Neural progenitor cell (in vitro differentiated cells): Measurements from ENCODE around the gene PAQR3. TPM values are rescaled to one million over a fixed set of nuclear protein-coding genes. Genes with fewer than 3 reads are reported as not detected.

ENCODE experiments used
- DNase-seq: peaks from one replicate; pipeline ENCODE4 v3.0.0-alpha.2; 2016; ENCODE audit warnings: low spot score
- H2AFZ ChIP-seq: fragments of 200-600 bp; sonication (generic); replicated peaks from 2 replicates; pipeline ENCODE4 v1.6.1; 2016; ENCODE audit warnings: antibody characterized with exemption
- H3F3A ChIP-seq: fragments of 200-600 bp; sonication (generic); 2 replicates; pipeline ENCODE4 v1.6.1; 2016; ENCODE audit warnings: antibody characterized with exemption, low read depth
- H3K27ac ChIP-seq: fragments of 200-600 bp; sonication (generic); 2 replicates; pipeline ENCODE4 v1.5.1; 2016; ENCODE audit warnings: mild to moderate bottlenecking
- H3K27me3 ChIP-seq: fragments of 200-600 bp; sonication (generic); 2 replicates; pipeline ENCODE4 v1.6.1; 2016; ENCODE audit warnings: mild to moderate bottlenecking, moderate library complexity
- H3K36me3 ChIP-seq: fragments of 200-600 bp; sonication (generic); 2 replicates; pipeline ENCODE4 v1.5.1; 2016
- H3K4me1 ChIP-seq: fragments of 200-600 bp; sonication (generic); 2 replicates; pipeline ENCODE4 v1.6.1; 2016; ENCODE audit warnings: mixed run types
- H3K4me2 ChIP-seq: fragments of 200-600 bp; sonication (generic); 2 replicates; pipeline ENCODE4 v1.6.1; 2016
- H3K4me3 ChIP-seq: fragments of 200-600 bp; sonication (generic); 2 replicates; pipeline ENCODE4 v1.5.1; 2016
- H3K79me2 ChIP-seq: fragments of 200-600 bp; sonication (generic); 2 replicates; pipeline ENCODE4 v1.6.1; 2016; ENCODE audit warnings: low read depth
- H3K9ac ChIP-seq: fragments of 200-600 bp; sonication (generic); 2 replicates; pipeline ENCODE4 v1.6.1; 2016
- H3K9me3 ChIP-seq: fragments of 200-600 bp; sonication (generic); 2 replicates; pipeline ENCODE4 v1.5.1; 2016; ENCODE audit warnings: low read depth
- H4K20me1 ChIP-seq: fragments of 200-600 bp; sonication (generic); 2 replicates; pipeline ENCODE4 v1.6.1; 2016; ENCODE audit warnings: low read depth
- H3K27ac Mint-ChIP-seq: 3 replicates; pipeline ENCODE4 v1.8.0; 2021; ENCODE audit warnings: mixed read lengths
- H3K27me3 Mint-ChIP-seq: 2 replicates; pipeline ENCODE4 v1.8.0; 2022; ENCODE audit warnings: low read depth, mild to moderate bottlenecking, inconsistent platforms, moderate library complexity, mixed read lengths; ENCODE audit not compliant: insufficient read depth
- H3K36me3 Mint-ChIP-seq: 3 replicates; pipeline ENCODE4 v1.8.0; 2021; ENCODE audit warnings: mixed read lengths
- H3K4me1 Mint-ChIP-seq: 3 replicates; pipeline ENCODE4 v1.8.0; 2021; ENCODE audit warnings: mixed read lengths
- H3K4me3 Mint-ChIP-seq: 3 replicates; pipeline ENCODE4 v1.8.0; 2021; ENCODE audit warnings: mild to moderate bottlenecking, moderate library complexity, mixed read lengths
- H3K9me3 Mint-ChIP-seq: 3 replicates; pipeline ENCODE4 v1.8.0; 2020; ENCODE audit warnings: mixed read lengths
- CTCF ChIP-seq: fragments of 200-600 bp; sonication (generic); IDR thresholded peaks from 2 replicates; pipeline ENCODE4 v1.5.1; 2017; ENCODE audit warnings: antibody characterized with exemption, mild to moderate bottlenecking
- EZH2 ChIP-seq: fragments of 200-600 bp; sonication (generic); IDR thresholded peaks from 2 replicates; pipeline ENCODE4 v1.6.1; 2017; ENCODE audit warnings: antibody characterized with exemption, mild to moderate bottlenecking, moderate library complexity
- EZH2phosphoT487 ChIP-seq: fragments of 200-600 bp; sonication (generic); IDR thresholded peaks from 2 replicates; pipeline ENCODE4 v1.6.1; 2017; ENCODE audit warnings: antibody characterized with exemption
- total RNA-seq: library from RNA; depleted of rRNA; stranded (reverse); fragments of >200 nt; gene quantifications from 2 replicates; pipeline ENCODE4 v1.2.3, GENCODE V29; 2015; ENCODE audit warnings: low replicate concordance

Gene PAQR3
- total RNA-seq, 1 donor from 2014 or later = 80.8 TPM

- Histone ChIP-seq H3K9me3 (no peaks in the 10 kb centered on the region), H3K79me2 (no peaks in the 10 kb centered on the region), H3K27ac (no peak overlapping the region), H3K36me3 (no peaks in the 10 kb centered on the region), H3K4me1 (no peaks in the 10 kb centered on the region), H2AFZ (no peak overlapping the region), H3K4me3 (no peak overlapping the region), H3K27me3 (no peaks in the 10 kb centered on the region), H3F3A (no peaks in the 10 kb centered on the region), H3K9ac (no peak overlapping the region), H4K20me1 (no peaks in the 10 kb centered on the region), H3K4me2 (no peak overlapping the region)
- Mint-ChIP-seq H3K27ac (no peak overlapping the region), H3K27me3 (peaks cover 2% of the 10 kb centered on the region), H3K4me1 (peaks cover 3% of the 10 kb centered on the region), H3K9me3 (no peaks in the 10 kb centered on the region), H3K36me3 (no peaks in the 10 kb centered on the region), H3K4me3 (no peak overlapping the region)
- DNase-seq = peak; percentile 72
- TF ChIP-seq CTCF (peak; percentile 72), EZH2 (no peak)
These were observed 14.8 kb upstream of the PAQR3 start for GRCh38 chr4:78953769-78954666.

- Histone ChIP-seq H4K20me1 (no peaks in the 10 kb centered on the region), H3F3A (no peaks in the 10 kb centered on the region), H3K4me3 (no peak overlapping the region), H3K9me3 (no peaks in the 10 kb centered on the region), H3K4me1 (no peaks in the 10 kb centered on the region), H3K27me3 (no peaks in the 10 kb centered on the region), H3K79me2 (no peaks in the 10 kb centered on the region), H3K9ac (no peak overlapping the region), H2AFZ (no peak overlapping the region), H3K4me2 (no peak overlapping the region), H3K36me3 (no peaks in the 10 kb centered on the region), H3K27ac (no peak overlapping the region)
- Mint-ChIP-seq H3K27ac (no peak overlapping the region), H3K27me3 (peaks cover 2% of the 10 kb centered on the region), H3K4me3 (no peak overlapping the region), H3K4me1 (peaks cover 3% of the 10 kb centered on the region), H3K36me3 (no peaks in the 10 kb centered on the region), H3K9me3 (no peaks in the 10 kb centered on the region)
- no peak for DNase-seq
- TF ChIP-seq EZH2 = no peak
- no peak for TF ChIP-seq EZH2phosphoT487
- TF ChIP-seq CTCF = no peak
These were observed 14.0 kb upstream of the PAQR3 start for GRCh38 chr4:78953231-78953630.

GRCh38 chr4:78951862-78952472 is 12.7 kb upstream of the PAQR3 start:
- no peaks in the 10 kb centered on the region for H3K36me3 Mint-ChIP-seq
- Histone ChIP-seq H3K36me3 (no peaks in the 10 kb centered on the region), H3K27me3 (no peaks in the 10 kb centered on the region), H2AFZ (no peak overlapping the region), H4K20me1 (no peaks in the 10 kb centered on the region), H3K4me2 (no peak overlapping the region), H3K9ac (no peak overlapping the region), H3K9me3 (no peaks in the 10 kb centered on the region), H3K79me2 (no peaks in the 10 kb centered on the region), H3K4me3 (no peak overlapping the region), H3K27ac (no peak overlapping the region), H3F3A (no peaks in the 10 kb centered on the region), H3K4me1 (no peaks in the 10 kb centered on the region)
- H3K4me1 Mint-ChIP-seq = peaks cover 2% of the 10 kb centered on the region
- no peak overlapping the region for H3K4me3 Mint-ChIP-seq
- peak; percentile 47 for DNase-seq
- TF ChIP-seq CTCF = peak; percentile 82
- TF ChIP-seq EZH2 = no peak
- no peak overlapping the region for H3K27ac Mint-ChIP-seq
- H3K27me3 Mint-ChIP-seq = peaks cover 2% of the 10 kb centered on the region
- H3K9me3 Mint-ChIP-seq = peaks cover 2% of the 10 kb centered on the region
